Fibroblast of mammary gland (primary cell): ENCODE results near the gene TBC1D22A.

ENCODE experiments used
- DNase-seq: peaks from one replicate; pipeline ENCODE4 v3.0.0-alpha.2; 2010; ENCODE audit warnings: low read depth
- H3K4me3 ChIP-seq: 2 replicates; pipeline ENCODE4 v1.5.1; 2011; ENCODE audit warnings: low read depth, mild to moderate bottlenecking, low read length, moderate library complexity; ENCODE audit not compliant: control insufficient read depth
- TF ChIP-seq, protein P1 (sequence below): conservative IDR thresholded peaks from 2 replicates; pipeline ENCODE4 v1.5.1; 2011; ENCODE audit warnings: low read depth, low read length, inconsistent platforms; ENCODE audit not compliant: control insufficient read depth, insufficient read depth

The TBC1D22A gene

GRCh38 chr22:46742576-46743221, 19.8 kb upstream of the TBC1D22A start:
- no peak for DNase-seq
- TF ChIP-seq, protein P1, sequence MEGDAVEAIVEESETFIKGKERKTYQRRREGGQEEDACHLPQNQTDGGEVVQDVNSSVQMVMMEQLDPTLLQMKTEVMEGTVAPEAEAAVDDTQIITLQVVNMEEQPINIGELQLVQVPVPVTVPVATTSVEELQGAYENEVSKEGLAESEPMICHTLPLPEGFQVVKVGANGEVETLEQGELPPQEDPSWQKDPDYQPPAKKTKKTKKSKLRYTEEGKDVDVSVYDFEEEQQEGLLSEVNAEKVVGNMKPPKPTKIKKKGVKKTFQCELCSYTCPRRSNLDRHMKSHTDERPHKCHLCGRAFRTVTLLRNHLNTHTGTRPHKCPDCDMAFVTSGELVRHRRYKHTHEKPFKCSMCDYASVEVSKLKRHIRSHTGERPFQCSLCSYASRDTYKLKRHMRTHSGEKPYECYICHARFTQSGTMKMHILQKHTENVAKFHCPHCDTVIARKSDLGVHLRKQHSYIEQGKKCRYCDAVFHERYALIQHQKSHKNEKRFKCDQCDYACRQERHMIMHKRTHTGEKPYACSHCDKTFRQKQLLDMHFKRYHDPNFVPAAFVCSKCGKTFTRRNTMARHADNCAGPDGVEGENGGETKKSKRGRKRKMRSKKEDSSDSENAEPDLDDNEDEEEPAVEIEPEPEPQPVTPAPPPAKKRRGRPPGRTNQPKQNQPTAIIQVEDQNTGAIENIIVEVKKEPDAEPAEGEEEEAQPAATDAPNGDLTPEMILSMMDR = no peak
- no peak overlapping the region for H3K4me3 ChIP-seq

DNA sequence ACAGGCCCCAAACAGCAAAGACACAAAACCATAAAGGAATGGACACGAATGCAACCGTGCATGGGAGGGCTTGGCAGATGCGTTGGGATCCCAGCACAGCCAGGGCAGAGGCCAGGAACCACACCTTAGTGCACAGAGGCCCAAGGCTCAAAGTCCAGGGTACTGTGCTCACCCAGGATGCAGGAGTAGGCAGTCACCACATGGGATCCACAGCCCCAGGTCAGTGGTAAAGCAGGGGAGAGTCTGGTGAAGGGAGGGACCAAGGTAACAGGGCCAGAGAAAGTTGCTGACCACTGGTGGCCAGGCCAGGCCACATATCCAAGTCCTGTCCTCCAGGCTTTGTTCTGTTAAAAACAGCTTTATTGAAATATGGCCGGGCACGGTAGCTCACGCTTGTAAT, 17.9 kb upstream of the TBC1D22A start:
- TF ChIP-seq, protein P1 = no peak
- DNase-seq = no peak
- H3K4me3 ChIP-seq = no peak overlapping the region

GRCh38 chr22:46746192-46746591, 16.3 kb upstream of the TBC1D22A start:
- H3K4me3 ChIP-seq = no peak overlapping the region
- DNase-seq = no peak
- TF ChIP-seq, protein P1 = no peak

DNA sequence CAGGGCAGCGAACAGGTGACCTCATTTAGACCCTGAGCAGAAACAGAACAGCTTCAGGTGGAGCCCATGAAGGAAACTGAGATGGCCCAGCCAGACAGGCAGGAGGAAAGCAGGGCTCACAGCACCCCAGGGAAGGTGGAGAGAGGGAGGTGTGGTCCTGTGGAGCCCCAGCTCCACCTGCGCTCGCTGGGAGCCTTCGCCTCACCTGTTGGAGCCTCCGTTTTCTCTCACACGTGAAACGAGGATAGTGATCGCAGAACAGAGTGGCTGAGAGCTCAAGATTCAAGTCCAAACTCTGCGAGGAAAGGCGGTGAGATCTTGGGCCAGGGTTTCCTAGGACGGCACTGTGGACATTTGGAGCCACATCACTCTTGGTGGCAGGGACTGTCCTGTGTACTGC, 15.8 kb upstream of the TBC1D22A start:
- TF ChIP-seq, protein P1 = no peak
- H3K4me3 ChIP-seq = no peak overlapping the region
- no peak for DNase-seq

GRCh38 chr22:46747646-46748045, 14.8 kb upstream of the TBC1D22A start:
- DNase-seq = no peak
- H3K4me3 ChIP-seq = no peak overlapping the region
- TF ChIP-seq, protein P1 = no peak

GRCh38 chr22:46748206-46748907, 14.1 kb upstream of the TBC1D22A start:
- DNase-seq = no peak
- no peak overlapping the region for H3K4me3 ChIP-seq
- TF ChIP-seq, protein P1 = no peak
